H54 (cell line): ENCODE measurements around the gene MAGI1.

ENCODE experiments used
- DNase-seq: peaks from one replicate; pipeline ENCODE4 v3.0.0; 2011; ENCODE audit warnings: low spot score, mixed read lengths; ENCODE audit not compliant: insufficient read length
- FAIRE-seq: peaks from 3 replicates; lab custom pipeline; 2011; peaks lifted over from hg19 to GRCh38; lab: Jason Lieb, UNC
- POLR2A ChIP-seq: IDR thresholded peaks from 2 replicates; pipeline ENCODE4 v1.6.1; 2011; ENCODE audit warnings: low read depth, mild to moderate bottlenecking, low read length

Gene MAGI1

GRCh38 chr3:66015841-66016240 is 22.9 kb downstream of the MAGI1 start:
- no peak for TF ChIP-seq POLR2A
- FAIRE-seq (no peak), DNase-seq (no peak)

DNA sequence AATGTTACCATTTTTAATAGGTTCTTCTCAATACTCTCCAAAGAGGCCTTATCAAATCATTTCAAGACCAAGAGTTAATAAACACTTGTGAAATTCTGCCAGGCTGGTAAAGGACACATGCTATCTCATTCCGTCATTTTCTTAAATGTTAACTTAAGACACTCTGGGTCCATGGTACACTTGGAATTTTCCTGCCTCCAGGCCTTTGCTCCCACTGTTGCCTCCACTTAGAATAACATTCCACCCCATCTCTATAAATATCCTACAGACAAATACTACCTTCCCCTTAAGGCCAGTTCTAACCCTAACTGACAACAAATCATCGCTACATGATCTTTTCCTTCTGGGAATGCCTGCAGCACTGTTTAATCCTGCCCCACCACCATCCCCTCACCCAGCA is 24.1 kb downstream of the MAGI1 start:
- DNase-seq (no peak), FAIRE-seq (no peak)
- no peak for TF ChIP-seq POLR2A

- no peak for DNase-seq
These were observed 24.7 kb downstream of the MAGI1 start for GRCh38 chr3:66014056-66014455.

GRCh38 chr3:66012711-66013110 is 26.0 kb downstream of the MAGI1 start:
- DNase-seq: no peak
- no peak for TF ChIP-seq POLR2A
- FAIRE-seq: no peak

More at GRCh38 chr3:66014056-66014455, 24.7 kb downstream of the MAGI1 start:
- TF ChIP-seq POLR2A: no peak
- FAIRE-seq: no peak

GRCh38 chr3:66010739-66011655 is 27.7 kb downstream of the MAGI1 start:
- no peak for TF ChIP-seq POLR2A
- DNase-seq: no peak
- no peak for FAIRE-seq

GRCh38 chr3:66010348-66010738 is 28.4 kb downstream of the MAGI1 start:
- no peak for DNase-seq
- no peak for FAIRE-seq
- TF ChIP-seq POLR2A: no peak

- FAIRE-seq: no peak
- no peak for DNase-seq
- no peak for TF ChIP-seq POLR2A
These were observed 34.5 kb downstream of the MAGI1 start for GRCh38 chr3:66004244-66004643.

- no peak for TF ChIP-seq POLR2A
- no peak for FAIRE-seq
- DNase-seq: no peak
These were observed 37.1 kb downstream of the MAGI1 start for GRCh38 chr3:66001626-66002025.

DNA sequence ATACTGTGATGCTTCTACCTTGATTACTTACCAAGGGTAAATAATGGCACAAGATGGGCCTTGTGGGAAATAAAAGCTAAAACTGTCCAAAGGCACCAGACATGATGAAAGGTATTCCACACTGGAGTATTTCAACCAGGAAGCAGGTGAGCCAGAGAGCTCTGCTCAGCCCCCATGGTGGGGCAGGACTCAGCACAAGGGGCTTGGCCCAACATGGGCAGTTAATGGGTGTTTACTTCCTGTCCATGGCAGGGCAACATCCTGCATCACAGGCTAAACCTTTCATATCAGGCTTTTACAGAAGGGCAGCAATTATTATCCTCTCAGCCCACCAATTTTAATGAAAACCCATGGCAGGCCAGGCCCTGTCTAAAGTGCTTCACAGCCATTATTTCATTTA is 38.2 kb downstream of the MAGI1 start:
- FAIRE-seq (no peak), DNase-seq (no peak)
- TF ChIP-seq POLR2A: no peak

- DNase-seq (no peak), FAIRE-seq (no peak)
- no peak for TF ChIP-seq POLR2A
These were observed 39.1 kb downstream of the MAGI1 start for GRCh38 chr3:65999606-66000005.

GRCh38 chr3:65996589-65996988 is 42.1 kb downstream of the MAGI1 start:
- no peak for FAIRE-seq
- no peak for DNase-seq
- no peak for TF ChIP-seq POLR2A

- FAIRE-seq (no peak), DNase-seq (no peak)
- no peak for TF ChIP-seq POLR2A
These were observed 43.2 kb downstream of the MAGI1 start for GRCh38 chr3:65995515-65995914.

DNA sequence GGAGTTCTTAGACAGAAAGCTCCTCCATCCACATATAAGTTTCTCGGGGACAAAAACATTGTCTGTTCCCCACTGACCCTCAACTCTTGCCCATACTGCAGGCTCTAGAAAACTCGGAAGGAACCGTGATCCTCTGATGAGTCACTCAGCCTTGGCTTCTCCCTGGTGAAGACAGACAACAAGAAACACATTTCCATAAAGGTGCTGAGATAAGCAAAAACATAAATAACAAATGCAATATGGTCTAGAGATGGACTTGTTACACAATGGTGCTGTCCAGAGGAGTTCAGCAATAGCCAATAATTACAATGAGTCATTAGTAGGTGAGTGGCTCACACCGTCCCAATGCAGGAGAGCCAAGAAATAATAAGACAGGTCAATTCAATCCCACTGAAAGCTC is 43.7 kb downstream of the MAGI1 start:
- no peak for FAIRE-seq
- TF ChIP-seq POLR2A: no peak
- DNase-seq: no peak

- FAIRE-seq (no peak), DNase-seq (no peak)
- TF ChIP-seq POLR2A: no peak
These were observed 45.4 kb downstream of the MAGI1 start for GRCh38 chr3:65993134-65993900.

- DNase-seq (no peak), FAIRE-seq (no peak)
- no peak for TF ChIP-seq POLR2A
These were observed 46.6 kb downstream of the MAGI1 start for GRCh38 chr3:65992106-65992505.
